ENCODE measurements around the gene USP17L17.
"Not testable (repeated sequence)": the region's sequence is repeated elsewhere in the genome, so short reads cannot be mapped to it uniquely, and the experiment has no call there.

USP17L17 gene

GRCh38 chr4:9243579-9243978 is at the start of gene USP17L17:
Gene USP17L17 (plus strand): TSS chr4:9243879. CDS start chr4:9243879, 0 bp downstream.
- DNase-seq (ENCODE audit: low spot score) = not testable (repeated sequence)

- DNase-seq (ENCODE audit: low spot score) = not testable (repeated sequence)
Observed at GRCh38 chr4:9210357-9210756, 33.3 kb upstream of the USP17L17 start, which contains the start of gene USP17L10. Gene USP17L10 (plus strand): TSS chr4:9210657. CDS start chr4:9210657, 0 bp downstream.

- DNase-seq (ENCODE audit: low spot score) = not testable (repeated sequence)
Observed at GRCh38 chr4:9214701-9215100, 29.0 kb upstream of the USP17L17 start.

- not testable (repeated sequence) for DNase-seq (ENCODE audit: low spot score)
Observed at GRCh38 chr4:9215105-9215504, 28.6 kb upstream of the USP17L17 start, which contains the start of gene USP17L11. Gene USP17L11 (plus strand): TSS chr4:9215405. CDS start chr4:9215405, 0 bp downstream.

- not testable (repeated sequence) for DNase-seq (ENCODE audit: low spot score)
Observed at GRCh38 chr4:9219852-9220251, 23.8 kb upstream of the USP17L17 start, which contains the start of gene USP17L12. Gene USP17L12 (plus strand): TSS chr4:9220152. CDS start chr4:9220152, 0 bp downstream.

- not testable (repeated sequence) for DNase-seq (ENCODE audit: low spot score)
Observed at GRCh38 chr4:9224596-9224995, 19.1 kb upstream of the USP17L17 start, which contains the start of gene USP17L13. Gene USP17L13 (plus strand): TSS chr4:9224896. CDS start chr4:9224896, 0 bp downstream.

- not testable (repeated sequence) for DNase-seq (ENCODE audit: low spot score)
Observed at GRCh38 chr4:9230249-9230648, 13.4 kb upstream of the USP17L17 start.

GRCh38 chr4:9234085-9234484 is 9.6 kb upstream of the USP17L17 start, which contains the start of gene USP17L15:
Gene USP17L15 (plus strand): TSS chr4:9234385. CDS start chr4:9234385, 0 bp downstream.
- not testable (repeated sequence) for DNase-seq (ENCODE audit: low spot score)

- DNase-seq (ENCODE audit: low spot score) = not testable (repeated sequence)
Observed at GRCh38 chr4:9238461-9238860, 5.2 kb upstream of the USP17L17 start.

GRCh38 chr4:9247953-9248680 is 4.4 kb downstream of the USP17L17 start, which contains the start of gene USP17L18:
Gene USP17L18 (plus strand): TSS chr4:9248630. CDS start chr4:9248630, 0 bp downstream.
- not testable (repeated sequence) for DNase-seq (ENCODE audit: low spot score)

- not testable (repeated sequence) for DNase-seq (ENCODE audit: low spot score)
Observed at GRCh38 chr4:9253078-9253477, 9.4 kb downstream of the USP17L17 start, which contains the start of gene USP17L19. Gene USP17L19 (plus strand): TSS chr4:9253378. CDS start chr4:9253378, 0 bp downstream.

GRCh38 chr4:9257824-9258223 is 14.1 kb downstream of the USP17L17 start, which contains the start of gene USP17L20:
Gene USP17L20 (plus strand): TSS chr4:9258124. CDS start chr4:9258124, 0 bp downstream.
- DNase-seq (ENCODE audit: low spot score) = not testable (repeated sequence)

- not testable (repeated sequence) for DNase-seq (ENCODE audit: low spot score)
Observed at GRCh38 chr4:9262572-9262971, 18.9 kb downstream of the USP17L17 start, which contains the start of gene USP17L21. Gene USP17L21 (plus strand): TSS chr4:9262872. CDS start chr4:9262872, 0 bp downstream.

GRCh38 chr4:9267319-9267718 is 23.6 kb downstream of the USP17L17 start, which contains the start of gene USP17L22:
Gene USP17L22 (plus strand): TSS chr4:9267619. CDS start chr4:9267619, 0 bp downstream.
- not testable (repeated sequence) for DNase-seq (ENCODE audit: low spot score)

GRCh38 chr4:9271719-9272118 is 28.0 kb downstream of the USP17L17 start:
- DNase-seq (ENCODE audit: low spot score) = not testable (repeated sequence)
